ENCODE results near the gene CD300A.

Gene CD300A

DNA sequence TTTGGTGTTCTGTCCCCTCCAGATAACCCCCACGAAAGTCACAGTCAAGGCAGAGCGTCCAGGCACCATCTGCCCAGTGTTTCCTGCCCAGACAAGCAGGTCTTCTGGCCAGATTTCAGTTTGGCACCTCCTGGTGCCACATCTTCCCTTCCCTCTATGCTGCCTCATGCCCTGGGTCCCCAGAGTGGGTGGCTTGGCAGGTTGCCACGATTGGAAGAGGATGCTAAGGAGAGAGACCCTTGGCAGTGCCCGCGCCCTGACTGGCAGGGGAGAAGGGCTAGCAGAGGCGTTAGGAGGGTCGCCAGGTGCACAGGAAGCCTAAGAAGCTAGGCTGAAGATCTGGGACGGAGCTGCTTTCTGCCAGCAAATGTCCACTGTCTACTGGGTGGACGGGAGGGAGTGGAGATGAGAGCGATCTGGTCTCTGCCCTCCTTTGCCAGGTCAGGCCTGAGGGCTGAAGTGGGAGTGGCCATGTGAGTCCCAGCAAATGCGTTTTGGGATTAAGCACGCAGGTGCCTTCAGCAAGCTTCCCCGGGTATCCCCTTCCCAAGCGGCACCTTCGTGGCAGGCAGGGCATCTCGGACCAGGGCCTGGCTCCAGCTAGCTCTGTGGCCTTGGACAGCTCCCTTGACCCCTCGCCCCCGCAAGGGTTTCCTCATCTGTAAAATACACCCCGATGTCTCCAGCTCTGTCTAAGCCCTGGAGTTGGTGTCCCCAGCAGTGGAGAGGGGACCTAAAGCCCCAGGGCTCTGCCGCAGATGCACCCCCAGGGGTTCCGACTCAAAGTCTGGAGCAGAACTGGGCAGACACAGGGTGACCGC is 13.4 kb upstream of the CD300A start:
- H3K27me3 ChIP-seq (ENCODE audit: control insufficient read depth, low read length), result no peaks in the 10 kb centered on the region
- H3K4me3 ChIP-seq (ENCODE audit: low read length), result no peak overlapping the region
- no peaks in the 10 kb centered on the region for H3K79me2 ChIP-seq (ENCODE audit: control insufficient read depth, low read length)
- TF ChIP-seq, protein P1, sequence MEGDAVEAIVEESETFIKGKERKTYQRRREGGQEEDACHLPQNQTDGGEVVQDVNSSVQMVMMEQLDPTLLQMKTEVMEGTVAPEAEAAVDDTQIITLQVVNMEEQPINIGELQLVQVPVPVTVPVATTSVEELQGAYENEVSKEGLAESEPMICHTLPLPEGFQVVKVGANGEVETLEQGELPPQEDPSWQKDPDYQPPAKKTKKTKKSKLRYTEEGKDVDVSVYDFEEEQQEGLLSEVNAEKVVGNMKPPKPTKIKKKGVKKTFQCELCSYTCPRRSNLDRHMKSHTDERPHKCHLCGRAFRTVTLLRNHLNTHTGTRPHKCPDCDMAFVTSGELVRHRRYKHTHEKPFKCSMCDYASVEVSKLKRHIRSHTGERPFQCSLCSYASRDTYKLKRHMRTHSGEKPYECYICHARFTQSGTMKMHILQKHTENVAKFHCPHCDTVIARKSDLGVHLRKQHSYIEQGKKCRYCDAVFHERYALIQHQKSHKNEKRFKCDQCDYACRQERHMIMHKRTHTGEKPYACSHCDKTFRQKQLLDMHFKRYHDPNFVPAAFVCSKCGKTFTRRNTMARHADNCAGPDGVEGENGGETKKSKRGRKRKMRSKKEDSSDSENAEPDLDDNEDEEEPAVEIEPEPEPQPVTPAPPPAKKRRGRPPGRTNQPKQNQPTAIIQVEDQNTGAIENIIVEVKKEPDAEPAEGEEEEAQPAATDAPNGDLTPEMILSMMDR (IDR thresholded peaks at IDR 0.05; ENCODE audit: low read depth, low read length, poor library complexity, severe bottlenecking), result no peak
- TF ChIP-seq EZH2phosphoT487 (IDR thresholded peaks at IDR 0.05; ENCODE audit: borderline replicate concordance, low read length), result no peak
- H3K27ac ChIP-seq (ENCODE audit: low read depth, low read length), result no peak overlapping the region
- H3K9me2 ChIP-seq (replicated peaks; ENCODE audit: control insufficient read depth, low read length), result no peaks in the 10 kb centered on the region
- no peaks in the 10 kb centered on the region; the same call in 1 of the 2 replicates for H3K4me1 ChIP-seq (ENCODE audit: control insufficient read depth, low read length)
- no peaks in the 10 kb centered on the region for H3K36me3 ChIP-seq (ENCODE audit: control insufficient read depth, low read length)
- H3F3A ChIP-seq (ENCODE audit: control insufficient read depth, insufficient read depth), result no peaks in the 10 kb centered on the region
- H3K4me2 ChIP-seq (ENCODE audit: low read length), result no peak overlapping the region
- no peaks in the 10 kb centered on the region for H3K9me3 ChIP-seq (ENCODE audit: control insufficient read depth, insufficient read depth, low read length)
- H4K20me1 ChIP-seq (ENCODE audit: control insufficient read depth, insufficient read depth, low read depth, low read length), result no peaks in the 10 kb centered on the region

DNA sequence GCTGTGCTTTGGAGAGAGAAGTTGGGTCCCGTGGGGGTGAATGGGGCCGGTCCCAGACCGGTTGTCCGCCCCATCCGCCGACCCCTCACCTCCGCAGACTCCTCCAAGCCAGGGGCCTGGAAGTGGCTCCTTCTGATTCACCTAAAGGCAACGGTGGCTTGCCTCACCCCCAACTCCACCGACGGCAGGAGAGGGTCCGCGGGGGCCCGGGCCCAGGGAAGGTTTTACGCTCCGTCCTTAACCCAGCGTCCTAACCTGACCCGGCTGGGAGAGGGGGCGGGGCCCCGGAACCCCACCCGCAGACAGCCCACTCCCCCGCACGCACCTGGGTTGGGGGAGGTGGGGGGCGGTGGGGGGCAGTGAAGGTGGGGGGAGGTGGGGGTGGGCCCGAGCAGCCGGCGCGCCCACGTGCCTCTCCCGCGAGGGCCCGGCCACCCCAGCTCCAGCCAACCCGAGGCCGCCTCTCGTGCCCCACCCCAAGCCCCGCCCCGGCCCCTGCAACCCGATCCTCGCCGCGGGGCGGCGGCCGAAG is 12.7 kb upstream of the CD300A start:
- no peak overlapping the region for H3K27ac ChIP-seq (ENCODE audit: low read depth, low read length)
- H3F3A ChIP-seq (ENCODE audit: control insufficient read depth, insufficient read depth), result no peaks in the 10 kb centered on the region
- H3K4me3 ChIP-seq (ENCODE audit: low read length), result no peak overlapping the region
- H4K20me1 ChIP-seq (ENCODE audit: control insufficient read depth, insufficient read depth, low read depth, low read length), result no peaks in the 10 kb centered on the region
- H3K4me1 ChIP-seq (ENCODE audit: control insufficient read depth, low read length), result no peaks in the 10 kb centered on the region; the same call in 1 of the 2 replicates
- H3K9me2 ChIP-seq (replicated peaks; ENCODE audit: control insufficient read depth, low read length), result no peaks in the 10 kb centered on the region
- H3K4me2 ChIP-seq (ENCODE audit: low read length), result no peak overlapping the region
- H3K36me3 ChIP-seq (ENCODE audit: control insufficient read depth, low read length), result no peaks in the 10 kb centered on the region
- TF ChIP-seq EZH2phosphoT487 (IDR thresholded peaks at IDR 0.05; ENCODE audit: borderline replicate concordance, low read length), result no peak
- TF ChIP-seq, protein P1 (IDR thresholded peaks at IDR 0.05; ENCODE audit: low read depth, low read length, poor library complexity, severe bottlenecking), result no peak
- H3K79me2 ChIP-seq (ENCODE audit: control insufficient read depth, low read length), result no peaks in the 10 kb centered on the region
- no peaks in the 10 kb centered on the region for H3K27me3 ChIP-seq (ENCODE audit: control insufficient read depth, low read length)
- H3K9me3 ChIP-seq (ENCODE audit: control insufficient read depth, insufficient read depth, low read length), result no peaks in the 10 kb centered on the region

DNA sequence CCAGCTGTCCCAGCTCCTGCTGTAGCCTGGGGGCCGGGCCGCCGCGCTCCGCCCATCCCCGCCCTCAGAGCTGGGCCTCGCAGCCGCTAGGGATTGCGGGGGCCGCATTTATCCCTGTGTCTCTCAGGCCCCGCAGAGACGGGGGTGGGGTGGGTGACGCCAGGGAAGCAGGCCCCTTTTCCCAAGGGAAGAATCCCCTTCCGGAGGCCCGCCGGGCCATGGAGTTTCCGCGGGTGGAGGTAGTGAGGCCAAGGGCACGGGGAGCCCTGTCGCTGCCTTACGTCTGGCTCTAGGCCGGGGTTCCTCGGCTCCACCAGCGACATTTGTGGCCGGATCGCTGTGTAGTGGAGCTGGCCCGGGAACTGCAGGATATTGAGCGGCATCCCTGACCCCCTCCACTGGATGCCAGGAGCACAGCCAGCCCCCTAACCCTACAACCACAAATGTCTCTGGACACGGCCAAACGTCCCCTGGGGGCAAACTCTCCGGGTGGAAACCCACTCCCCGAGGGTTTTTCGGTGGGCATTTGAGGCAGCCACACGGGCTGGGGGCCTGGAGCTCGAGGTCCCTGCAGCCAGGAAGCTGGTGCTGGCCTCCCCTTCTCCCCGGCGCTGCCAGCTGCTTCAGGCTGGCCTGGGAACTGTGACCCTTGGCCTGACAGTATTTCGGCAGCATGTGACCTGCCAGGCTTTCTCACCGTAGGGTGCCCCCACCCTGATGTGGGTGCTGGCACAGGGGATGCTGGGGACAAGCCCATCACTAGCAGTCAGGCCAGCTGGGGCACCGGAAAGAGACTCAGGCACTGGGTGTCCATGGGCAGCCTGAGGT is 12.0 kb upstream of the CD300A start:
- H3K27ac ChIP-seq (ENCODE audit: low read depth, low read length), result no peak overlapping the region
- H3K4me3 ChIP-seq (ENCODE audit: low read length), result no peak overlapping the region
- H3F3A ChIP-seq (ENCODE audit: control insufficient read depth, insufficient read depth), result no peaks in the 10 kb centered on the region
- H3K9me2 ChIP-seq (replicated peaks; ENCODE audit: control insufficient read depth, low read length), result no peaks in the 10 kb centered on the region
- H4K20me1 ChIP-seq (ENCODE audit: control insufficient read depth, insufficient read depth, low read depth, low read length), result no peaks in the 10 kb centered on the region
- no peak for TF ChIP-seq EZH2phosphoT487 (IDR thresholded peaks at IDR 0.05; ENCODE audit: borderline replicate concordance, low read length)
- TF ChIP-seq, protein P1 (IDR thresholded peaks at IDR 0.05; ENCODE audit: low read depth, low read length, poor library complexity, severe bottlenecking), result no peak
- H3K27me3 ChIP-seq (ENCODE audit: control insufficient read depth, low read length), result no peaks in the 10 kb centered on the region
- H3K36me3 ChIP-seq (ENCODE audit: control insufficient read depth, low read length), result no peaks in the 10 kb centered on the region
- H3K4me2 ChIP-seq (ENCODE audit: low read length), result no peak overlapping the region
- no peaks in the 10 kb centered on the region for H3K9me3 ChIP-seq (ENCODE audit: control insufficient read depth, insufficient read depth, low read length)
- no peaks in the 10 kb centered on the region; the same call in 1 of the 2 replicates for H3K4me1 ChIP-seq (ENCODE audit: control insufficient read depth, low read length)
- no peaks in the 10 kb centered on the region for H3K79me2 ChIP-seq (ENCODE audit: control insufficient read depth, low read length)

Data from DOHH2 (cell line).